Mesendoderm (in vitro differentiated cells): ENCODE measurements around the gene CMIP.
"Not testable (repeated sequence)": the region's sequence is repeated elsewhere in the genome, so short reads cannot be mapped to it uniquely, and the experiment has no call there.

Experiments
- DNase-seq: peaks from one replicate; pipeline ENCODE4 v3.0.0; 2013
- H2AK5ac ChIP-seq: 2 replicates; pipeline ENCODE4 v1.6.1; 2013; ENCODE audit warnings: low read length, inconsistent platforms
- H2BK120ac ChIP-seq: 2 replicates; pipeline ENCODE4 v1.6.1; 2013; ENCODE audit warnings: low read depth, mild to moderate bottlenecking, low read length, moderate library complexity, mixed read lengths
- H2BK15ac ChIP-seq: replicated peaks from 2 replicates; pipeline ENCODE4 v1.6.1; 2013; ENCODE audit warnings: low read depth, mild to moderate bottlenecking, moderate library complexity
- H2BK5ac ChIP-seq: 2 replicates; pipeline ENCODE4 v1.6.1; 2013; ENCODE audit warnings: low read length, inconsistent platforms
- H3K18ac ChIP-seq: 2 replicates; pipeline ENCODE4 v1.6.1; 2013; ENCODE audit warnings: mild to moderate bottlenecking, low read length, mixed read lengths
- H3K23ac ChIP-seq: one replicate; pipeline ENCODE4 v1.6.1; 2013; ENCODE audit warnings: low read length
- H3K27ac ChIP-seq: 2 replicates; pipeline ENCODE4 v1.5.1; 2013; ENCODE audit warnings: low read depth, mild to moderate bottlenecking, inconsistent platforms, low read length, moderate library complexity
- H3K27me3 ChIP-seq: 2 replicates; pipeline ENCODE4 v1.6.1; 2013; ENCODE audit warnings: low read length, control low read depth, mild to moderate bottlenecking, inconsistent platforms; ENCODE audit not compliant: insufficient read depth, poor library complexity
- H3K36me3 ChIP-seq: 2 replicates; pipeline ENCODE4 v1.6.1; 2013; ENCODE audit warnings: low read length, inconsistent platforms; ENCODE audit not compliant: control insufficient read depth, insufficient read depth
- H3K4ac ChIP-seq: one replicate; pipeline ENCODE4 v1.6.1; 2013; ENCODE audit warnings: low read depth, mild to moderate bottlenecking, low read length, moderate library complexity
- H3K4me1 ChIP-seq: 2 replicates; pipeline ENCODE4 v1.6.1; 2013; ENCODE audit warnings: low read depth, low read length, inconsistent platforms; ENCODE audit not compliant: control insufficient read depth
- H3K4me2 ChIP-seq: 2 replicates; pipeline ENCODE4 v1.6.1; 2013; ENCODE audit warnings: low read length
- H3K4me3 ChIP-seq: 2 replicates; pipeline ENCODE4 v1.5.1; 2013; ENCODE audit warnings: mild to moderate bottlenecking, low read length
- H3K56ac ChIP-seq: one replicate; pipeline ENCODE4 v1.6.1; 2013; ENCODE audit warnings: low read length
- H3K79me1 ChIP-seq: 2 replicates; pipeline ENCODE4 v1.6.1; 2013; ENCODE audit warnings: low read length, inconsistent platforms
- H3K79me2 ChIP-seq: 2 replicates; pipeline ENCODE4 v1.6.1; 2013; ENCODE audit warnings: mild to moderate bottlenecking, low read length; ENCODE audit not compliant: control insufficient read depth, insufficient read depth
- H3K9ac ChIP-seq: 2 replicates; pipeline ENCODE4 v1.6.1; 2013; ENCODE audit warnings: low read length, inconsistent platforms
- H4K5ac ChIP-seq: one replicate; pipeline ENCODE4 v1.6.1; 2013; ENCODE audit warnings: low read length
- H4K8ac ChIP-seq: one replicate; pipeline ENCODE4 v1.6.1; 2013; ENCODE audit warnings: low read depth, mild to moderate bottlenecking, control low read depth, low read length, moderate library complexity
- WGBS: extraction: QIAGEN DNeasy Blood & Tissue Kit; methylation state at CpG from one replicate; pipeline ENCODE4 v1.1.7; 2013; ENCODE audit warnings: low lambda C conversion rate, missing lambda C conversion rate; ENCODE audit not compliant: insufficient coverage; ENCODE audit errors: extremely low coverage; 5-methylcytosine and 5-hydroxymethylcytosine counted together

The CMIP gene

GRCh38 chr16:81684901-81685300, 240.3 kb downstream of the CMIP start:
- Histone ChIP-seq H3K4ac (no peak overlapping the region), H3K79me1 (peaks cover 5% of the 10 kb centered on the region), H3K27me3 (no peaks in the 10 kb centered on the region), H3K27ac (no peak overlapping the region), H3K79me2 (no peaks in the 10 kb centered on the region), H3K4me1 (no peaks in the 10 kb centered on the region), H4K8ac (no peak overlapping the region), H2AK5ac (no peak overlapping the region), H3K23ac (no peak overlapping the region), H3K18ac (no peak overlapping the region), H3K4me2 (no peak overlapping the region), H3K36me3 (peaks cover 2% of the 10 kb centered on the region), H2BK15ac (no peak overlapping the region), H2BK120ac (no peak overlapping the region), H3K4me3 (no peak overlapping the region), H4K5ac (no peak overlapping the region), H2BK5ac (no peak overlapping the region), H3K56ac (no peak overlapping the region), H3K9ac (no peak overlapping the region)
- WGBS, result no CpG with 5 or more reads among the region's 12 CpGs
- DNase-seq, result no peak

- Histone ChIP-seq H3K4me2 (no peak overlapping the region), H3K18ac (no peak overlapping the region), H3K4ac (no peak overlapping the region), H3K79me2 (no peaks in the 10 kb centered on the region), H3K27me3 (no peaks in the 10 kb centered on the region), H2AK5ac (no peak overlapping the region), H3K27ac (no peak overlapping the region), H2BK5ac (no peak overlapping the region), H3K36me3 (no peaks in the 10 kb centered on the region), H2BK15ac (no peak overlapping the region), H3K23ac (no peak overlapping the region), H3K56ac (no peak overlapping the region), H3K4me3 (no peak overlapping the region), H3K9ac (no peak overlapping the region), H2BK120ac (no peak overlapping the region), H3K79me1 (peaks cover 5% of the 10 kb centered on the region), H4K8ac (no peak overlapping the region), H3K4me1 (no peaks in the 10 kb centered on the region), H4K5ac (no peak overlapping the region)
- WGBS, result no CpG with 5 or more reads among the region's 24 CpGs
- no peak for DNase-seq
Observed at GRCh38 chr16:81686391-81687130, 242.0 kb downstream of the CMIP start.

GRCh38 chr16:81687131-81687456, 242.5 kb downstream of the CMIP start:
- no peaks in the 10 kb centered on the region for H3K4me1 ChIP-seq

GRCh38 chr16:81688182-81688581, 243.6 kb downstream of the CMIP start:
- Histone ChIP-seq H3K4ac (no peak overlapping the region), H3K79me1 (peaks cover 5% of the 10 kb centered on the region), H3K4me3 (no peak overlapping the region), H4K8ac (no peak overlapping the region), H3K36me3 (no peaks in the 10 kb centered on the region), H3K27ac (no peak overlapping the region), H3K4me2 (no peak overlapping the region), H3K9ac (no peak overlapping the region), H2BK5ac (no peak overlapping the region), H2AK5ac (no peak overlapping the region), H3K23ac (no peak overlapping the region), H3K18ac (no peak overlapping the region), H3K27me3 (no peaks in the 10 kb centered on the region), H3K4me1 (no peaks in the 10 kb centered on the region), H4K5ac (no peak overlapping the region), H3K79me2 (no peaks in the 10 kb centered on the region), H2BK120ac (no peak overlapping the region), H3K56ac (no peak overlapping the region), H2BK15ac (no peak overlapping the region)
- no peak for DNase-seq
- no CpG with 5 or more reads among the region's 7 CpGs for WGBS

More at GRCh38 chr16:81687131-81687456, 242.5 kb downstream of the CMIP start:
- H4K8ac ChIP-seq, result no peak overlapping the region
- H3K4me2 ChIP-seq, result no peak overlapping the region
- H3K79me1 ChIP-seq, result peaks cover 5% of the 10 kb centered on the region
- DNase-seq, result no peak
- no peaks in the 10 kb centered on the region for H3K79me2 ChIP-seq
- H3K36me3 ChIP-seq, result no peaks in the 10 kb centered on the region
- no CpG with 5 or more reads among the region's 7 CpGs for WGBS
- H3K4me3 ChIP-seq, result no peak overlapping the region
- no peak overlapping the region for H3K56ac ChIP-seq
- H3K27me3 ChIP-seq, result no peaks in the 10 kb centered on the region
- no peak overlapping the region for H3K23ac ChIP-seq
- no peak overlapping the region for H2BK15ac ChIP-seq
- no peak overlapping the region for H2AK5ac ChIP-seq
- no peak overlapping the region for H3K27ac ChIP-seq
- no peak overlapping the region for H2BK120ac ChIP-seq
- H3K4ac ChIP-seq, result no peak overlapping the region
- no peak overlapping the region for H4K5ac ChIP-seq
- H3K9ac ChIP-seq, result no peak overlapping the region
- H3K18ac ChIP-seq, result no peak overlapping the region
- H2BK5ac ChIP-seq, result no peak overlapping the region

GRCh38 chr16:81688839-81689238, 244.2 kb downstream of the CMIP start:
- not testable (repeated sequence) for H3K79me1 ChIP-seq, H4K8ac ChIP-seq, H3K79me2 ChIP-seq, H3K27ac ChIP-seq, H2BK120ac ChIP-seq, H3K4ac ChIP-seq, H3K56ac ChIP-seq, H2AK5ac ChIP-seq, H4K5ac ChIP-seq, DNase-seq, H3K9ac ChIP-seq, H3K23ac ChIP-seq, H3K18ac ChIP-seq, H3K4me3 ChIP-seq, H3K36me3 ChIP-seq, H3K4me2 ChIP-seq, H3K4me1 ChIP-seq, H2BK15ac ChIP-seq, H2BK5ac ChIP-seq, H3K27me3 ChIP-seq
- no CpG with 5 or more reads among the region's 5 CpGs for WGBS

GRCh38 chr16:81692021-81692420, 247.4 kb downstream of the CMIP start:
- Histone ChIP-seq H4K5ac (no peak overlapping the region), H3K56ac (no peak overlapping the region), H3K4me3 (no peak overlapping the region), H3K79me2 (no peaks in the 10 kb centered on the region), H4K8ac (no peak overlapping the region), H3K9ac (no peak overlapping the region), H3K4me1 (no peaks in the 10 kb centered on the region), H2BK15ac (no peak overlapping the region), H3K36me3 (peaks cover 4% of the 10 kb centered on the region), H3K27me3 (no peaks in the 10 kb centered on the region), H3K27ac (no peak overlapping the region), H3K18ac (no peak overlapping the region), H3K4me2 (no peak overlapping the region), H3K4ac (no peak overlapping the region), H3K79me1 (peaks cover 5% of the 10 kb centered on the region), H2BK5ac (no peak overlapping the region), H2AK5ac (no peak overlapping the region), H3K23ac (no peak overlapping the region), H2BK120ac (no peak overlapping the region)
- no CpG with 5 or more reads among the region's 16 CpGs for WGBS
- DNase-seq, result no peak
